ENCODE measurements around the gene ANKRD49. TPM values are rescaled to one million over a fixed set of nuclear protein-coding genes. Genes with fewer than 3 reads are reported as not detected.
A peak's percentile ranks its signal among the peaks of the same experiment; 100 is the strongest.

ANKRD49 gene
- total RNA-seq, 4 donors from 2014 or later = 6.0 to 19.3 (median 11.4) TPM

- H3K4me1 ChIP-seq = peaks cover 0 to under 1% (median 0%) of the 10 kb centered on the region in 3 donors
- H3K4me3 ChIP-seq = no peak overlapping the region
- H3K27ac ChIP-seq = no peak overlapping the region
- H3K9me3 ChIP-seq = no peaks in the 10 kb centered on the region
- H3K36me3 ChIP-seq = no peaks in the 10 kb centered on the region
- DNase-seq = no peak
- intact Hi-C loops (cut with DNase I) = no loop called here
- 57 to 58% methylated on average over 4 of the region's 4 CpGs for WGBS, 2 donors
- peaks cover 0 to 3% (median 0%) of the 10 kb centered on the region in 4 donors for H3K27me3 ChIP-seq
- TF ChIP-seq, protein P1, sequence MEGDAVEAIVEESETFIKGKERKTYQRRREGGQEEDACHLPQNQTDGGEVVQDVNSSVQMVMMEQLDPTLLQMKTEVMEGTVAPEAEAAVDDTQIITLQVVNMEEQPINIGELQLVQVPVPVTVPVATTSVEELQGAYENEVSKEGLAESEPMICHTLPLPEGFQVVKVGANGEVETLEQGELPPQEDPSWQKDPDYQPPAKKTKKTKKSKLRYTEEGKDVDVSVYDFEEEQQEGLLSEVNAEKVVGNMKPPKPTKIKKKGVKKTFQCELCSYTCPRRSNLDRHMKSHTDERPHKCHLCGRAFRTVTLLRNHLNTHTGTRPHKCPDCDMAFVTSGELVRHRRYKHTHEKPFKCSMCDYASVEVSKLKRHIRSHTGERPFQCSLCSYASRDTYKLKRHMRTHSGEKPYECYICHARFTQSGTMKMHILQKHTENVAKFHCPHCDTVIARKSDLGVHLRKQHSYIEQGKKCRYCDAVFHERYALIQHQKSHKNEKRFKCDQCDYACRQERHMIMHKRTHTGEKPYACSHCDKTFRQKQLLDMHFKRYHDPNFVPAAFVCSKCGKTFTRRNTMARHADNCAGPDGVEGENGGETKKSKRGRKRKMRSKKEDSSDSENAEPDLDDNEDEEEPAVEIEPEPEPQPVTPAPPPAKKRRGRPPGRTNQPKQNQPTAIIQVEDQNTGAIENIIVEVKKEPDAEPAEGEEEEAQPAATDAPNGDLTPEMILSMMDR (IDR thresholded peaks at IDR 0.05) = no peak
- no peak for TF ChIP-seq POLR2A (IDR thresholded peaks at IDR 0.05)
Observed at GRCh38 chr11:94518300-94518699, 24.5 kb downstream of the ANKRD49 start.

DNA sequence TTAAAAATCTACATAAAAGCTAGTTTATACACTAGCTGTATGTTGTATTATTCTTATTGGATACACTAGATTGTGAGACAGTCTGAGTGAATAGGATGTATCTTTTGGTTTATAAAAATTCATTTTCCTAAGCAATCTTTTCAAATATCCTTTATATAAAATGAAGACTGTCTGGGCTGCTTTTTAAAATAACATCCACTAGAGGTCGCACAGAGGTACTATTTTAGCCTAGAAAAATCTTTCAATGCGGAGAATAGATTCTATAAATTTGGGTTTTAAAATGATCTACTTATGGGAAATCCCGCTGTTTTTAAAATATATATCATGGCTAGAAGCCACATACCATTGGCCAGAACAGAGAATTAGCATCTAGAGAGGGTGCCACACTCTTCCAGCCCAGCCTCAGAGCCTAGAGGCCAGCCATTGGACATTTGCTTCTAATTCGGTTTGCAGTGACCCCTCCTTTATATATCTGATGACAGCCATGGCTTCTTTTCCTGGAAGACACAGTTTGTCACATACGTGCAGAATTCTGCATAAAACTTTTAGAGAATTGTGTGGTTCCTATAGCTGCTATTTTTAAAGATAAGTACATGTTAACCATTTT is 25.8 kb downstream of the ANKRD49 start:
- TF ChIP-seq, protein P1 (IDR thresholded peaks at IDR 0.05) = peak; percentile 58 to 70 (median 67)
- no peak for TF ChIP-seq POLR2A (IDR thresholded peaks at IDR 0.05)
- Histone ChIP-seq H3K27ac (no peak overlapping the region), H3K36me3 (no peaks in the 10 kb centered on the region), H3K9me3 (no peaks in the 10 kb centered on the region), H3K4me3 (no peak overlapping the region), H3K27me3 (peaks cover 0 to 3% (median 0%) of the 10 kb centered on the region in 4 donors), H3K4me1 (no peaks in the 10 kb centered on the region)
- intact Hi-C loops (cut with DNase I) = loop anchor here (10.0 kb wide), 1 partner anchor 75 kb away; no protein-coding TSS in a partner anchor
- no peak for DNase-seq
- WGBS, 2 donors = 14 to 18% methylated on average over 5 of the region's 5 CpGs

- DNase-seq = no peak
- no peak overlapping the region for H3K4me3 ChIP-seq
- no peaks in the 10 kb centered on the region for H3K9me3 ChIP-seq
- TF ChIP-seq, protein P1 (IDR thresholded peaks at IDR 0.05) = peak in 4 of 6 experiments; percentile 17 to 49 (median 26)
- TF ChIP-seq POLR2A (IDR thresholded peaks at IDR 0.05) = no peak
- WGBS, 2 donors = 61 to 66% methylated on average over 4 to 5 of the region's 5 CpGs
- peaks cover 0 to 3% (median 0%) of the 10 kb centered on the region in 4 donors for H3K27me3 ChIP-seq
- H3K27ac ChIP-seq = no peak overlapping the region
- H3K4me1 ChIP-seq = peaks cover 0 to 16% (median 0%) of the 10 kb centered on the region in 3 donors
- intact Hi-C loops (cut with DNase I) = loop anchor here (10.0 kb wide), 1 partner anchor 73 kb away; no protein-coding TSS in a partner anchor
- no peaks in the 10 kb centered on the region for H3K36me3 ChIP-seq
Observed at GRCh38 chr11:94521684-94522083, 27.9 kb downstream of the ANKRD49 start.

DNA sequence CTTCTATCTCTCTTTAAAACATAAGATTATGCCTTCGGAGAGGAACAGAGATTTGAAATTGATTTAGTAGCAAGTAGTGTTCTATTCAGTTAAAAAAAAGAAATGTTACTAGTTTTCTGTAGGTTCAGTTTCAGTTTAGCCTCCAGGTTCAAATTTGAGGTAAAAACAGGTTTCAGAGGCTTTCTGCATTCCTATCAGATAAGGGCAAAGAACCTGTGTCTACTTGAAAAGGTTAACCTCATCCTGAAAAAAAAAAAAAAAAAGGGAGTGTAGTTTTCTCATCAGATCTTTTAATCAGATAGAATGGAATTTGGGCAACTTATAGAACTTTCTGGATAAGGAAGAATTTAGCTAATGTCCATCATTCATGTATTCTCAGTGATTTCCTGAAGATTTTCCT is 30.6 kb downstream of the ANKRD49 start:
- WGBS, 2 donors = 85 to 89% methylated on average over 1 of the region's 1 CpG
- no peaks in the 10 kb centered on the region for H3K9me3 ChIP-seq
- DNase-seq = no peak
- peaks cover 0 to 21% (median 0%) of the 10 kb centered on the region in 3 donors for H3K4me1 ChIP-seq
- intact Hi-C loops (cut with DNase I) = loop anchor here (10.0 kb wide), 1 partner anchor 70 kb away; no protein-coding TSS in a partner anchor
- no peak overlapping the region for H3K27ac ChIP-seq
- TF ChIP-seq POLR2A (IDR thresholded peaks at IDR 0.05) = no peak
- TF ChIP-seq, protein P1 (IDR thresholded peaks at IDR 0.05) = no peak
- H3K36me3 ChIP-seq = no peaks in the 10 kb centered on the region
- H3K4me3 ChIP-seq = no peak overlapping the region
- H3K27me3 ChIP-seq = peaks cover 0 to 3% (median 0%) of the 10 kb centered on the region in 4 donors

- peak overlapping the region in 1 of 4 donors; percentile 18 for H3K27ac ChIP-seq
- TF ChIP-seq, protein P1 (IDR thresholded peaks at IDR 0.05) = no peak
- no peak for TF ChIP-seq POLR2A (IDR thresholded peaks at IDR 0.05)
- H3K4me3 ChIP-seq = no peak overlapping the region
- H3K4me1 ChIP-seq = peaks cover 0 to 21% (median 0%) of the 10 kb centered on the region in 3 donors
- 23 to 26% methylated on average over 5 of the region's 5 CpGs for WGBS, 2 donors
- DNase-seq = no peak
- intact Hi-C loops (cut with DNase I) = loop anchor here (10.0 kb wide), 1 partner anchor 69 kb away; no protein-coding TSS in a partner anchor
- H3K27me3 ChIP-seq = peaks cover 0 to 3% (median 0%) of the 10 kb centered on the region in 4 donors
- no peaks in the 10 kb centered on the region for H3K9me3 ChIP-seq
- no peaks in the 10 kb centered on the region for H3K36me3 ChIP-seq
Observed at GRCh38 chr11:94525546-94526324, 32.0 kb downstream of the ANKRD49 start.
